ENCODE data around the gene SLC25A1. TPM values are rescaled to one million over a fixed set of nuclear protein-coding genes. Genes with fewer than 3 reads are reported as not detected.

The SLC25A1 gene
- total RNA-seq, 2 donors from 2014 or later: 111 to 119 TPM

GRCh38 chr22:19224557-19224956, 46.0 kb upstream of the SLC25A1 start:
- Mint-ChIP-seq H3K4me1 (no peaks in the 10 kb centered on the region), H3K27ac (no peak overlapping the region), H3K9me3 (no peaks in the 10 kb centered on the region), H3K36me3 (ENCODE audit: low read depth) (peaks cover 51% of the 10 kb centered on the region), H3K4me3 (no peak overlapping the region), H3K27me3 (ENCODE audit: insufficient read depth) (no peaks in the 10 kb centered on the region)
- TF ChIP-seq, protein P1, sequence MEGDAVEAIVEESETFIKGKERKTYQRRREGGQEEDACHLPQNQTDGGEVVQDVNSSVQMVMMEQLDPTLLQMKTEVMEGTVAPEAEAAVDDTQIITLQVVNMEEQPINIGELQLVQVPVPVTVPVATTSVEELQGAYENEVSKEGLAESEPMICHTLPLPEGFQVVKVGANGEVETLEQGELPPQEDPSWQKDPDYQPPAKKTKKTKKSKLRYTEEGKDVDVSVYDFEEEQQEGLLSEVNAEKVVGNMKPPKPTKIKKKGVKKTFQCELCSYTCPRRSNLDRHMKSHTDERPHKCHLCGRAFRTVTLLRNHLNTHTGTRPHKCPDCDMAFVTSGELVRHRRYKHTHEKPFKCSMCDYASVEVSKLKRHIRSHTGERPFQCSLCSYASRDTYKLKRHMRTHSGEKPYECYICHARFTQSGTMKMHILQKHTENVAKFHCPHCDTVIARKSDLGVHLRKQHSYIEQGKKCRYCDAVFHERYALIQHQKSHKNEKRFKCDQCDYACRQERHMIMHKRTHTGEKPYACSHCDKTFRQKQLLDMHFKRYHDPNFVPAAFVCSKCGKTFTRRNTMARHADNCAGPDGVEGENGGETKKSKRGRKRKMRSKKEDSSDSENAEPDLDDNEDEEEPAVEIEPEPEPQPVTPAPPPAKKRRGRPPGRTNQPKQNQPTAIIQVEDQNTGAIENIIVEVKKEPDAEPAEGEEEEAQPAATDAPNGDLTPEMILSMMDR (conservative IDR thresholded peaks at IDR 0.05): no peak
- DNase-seq: no peak
- no peak overlapping the region for H3K9ac ChIP-seq (ENCODE audit: extremely low read depth, low read length, poor library complexity, severe bottlenecking)
- H3K9me3 ChIP-seq (ENCODE audit: control insufficient read depth, low read length): no peaks in the 10 kb centered on the region
- H3K27ac ChIP-seq (ENCODE audit: low read depth, low read length): no peak overlapping the region
- no peaks in the 10 kb centered on the region for H3K27me3 ChIP-seq (ENCODE audit: control insufficient read depth, insufficient read depth, low read length, poor library complexity, severe bottlenecking)
- H3K36me3 ChIP-seq (ENCODE audit: control insufficient read depth, insufficient read depth, low read length): peaks cover 4% of the 10 kb centered on the region
- WGBS, 2 experiments (ENCODE audit: insufficient coverage in 1 of 2, insufficient read length in 1 of 2): 90 to 100% methylated on average over 2 to 5 of the region's 5 CpGs
- H3K4me3 ChIP-seq (ENCODE audit: low read length): no peak overlapping the region
- H3K4me1 ChIP-seq (ENCODE audit: control insufficient read depth, insufficient read depth, low read length): no peaks in the 10 kb centered on the region

- H3K36me3 Mint-ChIP-seq (ENCODE audit: low read depth): peaks cover 46% of the 10 kb centered on the region
- WGBS, 2 experiments (ENCODE audit: insufficient coverage in 1 of 2, insufficient read length in 1 of 2): 86% methylated on average over 5 to 6 of the region's 6 CpGs
These were observed 45.1 kb upstream of the SLC25A1 start for GRCh38 chr22:19223617-19224016.

DNA sequence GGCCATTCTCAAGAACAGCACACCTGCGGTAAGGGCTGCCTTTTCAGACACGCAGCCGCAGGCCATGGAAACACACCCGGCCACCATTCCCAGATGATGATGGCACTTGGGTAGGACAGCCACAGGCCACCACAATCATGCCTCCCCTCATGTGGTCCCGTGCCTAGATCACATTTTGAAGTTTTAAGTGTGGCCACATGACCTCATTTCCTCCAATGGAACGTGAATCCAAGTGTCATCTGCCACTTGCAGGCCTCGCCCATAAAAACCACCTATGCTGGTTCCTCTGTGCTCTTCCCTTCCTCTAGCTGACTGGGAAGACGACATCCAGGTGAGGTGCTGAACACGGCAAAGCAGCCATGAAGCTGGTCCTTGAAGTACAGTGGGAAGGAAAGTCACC, 44.6 kb upstream of the SLC25A1 start:
- Mint-ChIP-seq H3K9me3 (no peaks in the 10 kb centered on the region), H3K36me3 (ENCODE audit: low read depth) (peaks cover 45% of the 10 kb centered on the region), H3K4me1 (peaks cover 2% of the 10 kb centered on the region), H3K27ac (no peak overlapping the region), H3K4me3 (no peak overlapping the region), H3K27me3 (ENCODE audit: insufficient read depth) (no peaks in the 10 kb centered on the region)
- no peaks in the 10 kb centered on the region for H3K27me3 ChIP-seq (ENCODE audit: control insufficient read depth, insufficient read depth, low read length, poor library complexity, severe bottlenecking)
- 90 to 94% methylated on average over 8 to 9 of the region's 9 CpGs for WGBS, 2 experiments (ENCODE audit: insufficient coverage in 1 of 2, insufficient read length in 1 of 2)
- no peak overlapping the region for H3K4me3 ChIP-seq (ENCODE audit: low read length)
- H3K9ac ChIP-seq (ENCODE audit: extremely low read depth, low read length, poor library complexity, severe bottlenecking): no peak overlapping the region
- no peaks in the 10 kb centered on the region for H3K9me3 ChIP-seq (ENCODE audit: control insufficient read depth, low read length)
- no peak overlapping the region for H3K27ac ChIP-seq (ENCODE audit: low read depth, low read length)
- DNase-seq: no peak
- no peaks in the 10 kb centered on the region for H3K4me1 ChIP-seq (ENCODE audit: control insufficient read depth, insufficient read depth, low read length)
- peaks cover 4% of the 10 kb centered on the region for H3K36me3 ChIP-seq (ENCODE audit: control insufficient read depth, insufficient read depth, low read length)
- TF ChIP-seq, protein P1 (conservative IDR thresholded peaks at IDR 0.05): no peak

More at GRCh38 chr22:19223617-19224016, 45.1 kb upstream of the SLC25A1 start:
- TF ChIP-seq, protein P1 (conservative IDR thresholded peaks at IDR 0.05): no peak
- H3K4me3 Mint-ChIP-seq: no peak overlapping the region
- Histone ChIP-seq H3K9me3 (ENCODE audit: control insufficient read depth, low read length) (no peaks in the 10 kb centered on the region), H3K4me3 (ENCODE audit: low read length) (no peak overlapping the region), H3K27ac (ENCODE audit: low read depth, low read length) (no peak overlapping the region), H3K36me3 (ENCODE audit: control insufficient read depth, insufficient read depth, low read length) (peaks cover 4% of the 10 kb centered on the region), H3K27me3 (ENCODE audit: control insufficient read depth, insufficient read depth, low read length, poor library complexity, severe bottlenecking) (no peaks in the 10 kb centered on the region), H3K9ac (ENCODE audit: extremely low read depth, low read length, poor library complexity, severe bottlenecking) (no peak overlapping the region), H3K4me1 (ENCODE audit: control insufficient read depth, insufficient read depth, low read length) (no peaks in the 10 kb centered on the region)
- no peak for DNase-seq
- H3K9me3 Mint-ChIP-seq: no peaks in the 10 kb centered on the region
- H3K27me3 Mint-ChIP-seq (ENCODE audit: insufficient read depth): no peaks in the 10 kb centered on the region
- no peak overlapping the region for H3K27ac Mint-ChIP-seq
- H3K4me1 Mint-ChIP-seq: no peaks in the 10 kb centered on the region
